ENCODE data around the gene NOTCH3. TPM values are rescaled to one million over a fixed set of nuclear protein-coding genes. Genes with fewer than 3 reads are reported as not detected.
A peak's percentile ranks its signal among the peaks of the same experiment; 100 is the strongest.

The NOTCH3 gene
- total RNA-seq, 1 donor from 2014 or later, result 149 TPM

DNA sequence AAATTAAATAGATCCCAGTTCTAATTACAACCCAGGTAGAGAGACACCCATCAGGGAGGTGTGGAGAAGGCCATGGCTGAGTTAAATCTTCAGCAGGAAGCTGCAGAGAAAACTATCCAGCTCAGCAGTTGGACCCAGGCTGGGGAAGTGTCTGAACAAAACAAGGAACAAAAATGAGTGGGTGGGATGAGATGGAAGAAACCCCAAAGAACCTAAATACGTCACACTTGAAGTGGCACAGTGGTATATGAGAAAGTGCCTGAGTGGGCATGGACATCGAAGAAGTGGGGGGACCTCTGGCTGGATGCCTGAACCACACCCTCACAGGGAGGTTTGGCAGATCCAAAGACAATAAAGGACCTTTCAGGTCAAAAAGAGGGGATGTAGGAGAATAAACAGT, 35.0 kb upstream of the NOTCH3 start:
- ATAC-seq, result no peak

DNA sequence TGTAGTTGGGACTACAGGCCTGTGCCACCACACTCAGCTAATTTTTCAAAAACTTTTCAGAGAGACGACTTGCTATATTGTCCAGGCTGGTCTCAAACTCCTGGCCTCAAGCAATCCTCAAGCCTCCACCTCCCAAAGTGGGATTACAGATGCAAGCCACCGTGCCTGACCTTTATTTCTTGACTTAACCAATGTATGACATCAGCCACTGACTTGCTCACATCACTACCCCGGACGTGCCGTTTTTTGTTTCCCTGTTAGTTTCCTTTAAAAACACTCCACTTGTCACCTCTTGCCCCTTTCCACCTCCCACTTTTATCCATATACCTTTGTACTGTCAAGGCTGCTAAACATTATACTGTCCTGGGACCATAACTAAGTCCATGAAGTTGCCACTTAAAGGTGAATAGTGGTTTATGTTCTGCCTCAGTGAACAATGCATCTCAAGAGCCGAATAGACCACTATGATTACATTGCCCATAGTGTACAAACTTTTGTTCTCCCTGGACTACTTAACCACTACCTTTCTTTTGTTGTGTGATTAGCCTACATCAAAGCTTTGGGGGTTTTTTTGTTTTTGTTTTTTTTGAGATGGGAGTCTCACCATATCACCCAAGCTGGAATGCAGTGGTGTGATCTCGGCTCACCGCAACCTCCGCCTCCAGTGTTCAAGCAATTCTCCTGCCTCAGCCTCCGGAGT, 33.8 kb upstream of the NOTCH3 start:
- ATAC-seq, result no peak

DNA sequence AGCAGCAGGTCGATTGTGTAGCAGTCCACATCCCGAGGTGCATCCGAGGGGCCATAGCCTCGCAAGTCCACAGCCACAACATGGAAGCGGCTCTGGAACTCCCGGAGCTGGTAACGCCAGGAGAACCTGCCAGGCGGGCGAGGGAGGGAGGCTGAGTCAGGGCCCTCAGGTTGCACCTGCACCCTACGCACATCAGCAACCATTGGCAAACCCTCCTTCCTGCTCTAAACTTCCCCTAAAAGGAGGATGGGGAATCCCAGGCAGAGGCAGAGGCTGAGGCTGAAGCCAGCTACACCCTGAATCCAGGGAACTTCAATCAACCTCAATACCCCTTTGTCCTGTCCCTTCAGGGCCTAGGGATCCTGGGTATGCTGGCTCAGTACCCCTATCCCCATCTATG, 30.5 kb upstream of the NOTCH3 start:
- peak; percentile 83 for ATAC-seq

DNA sequence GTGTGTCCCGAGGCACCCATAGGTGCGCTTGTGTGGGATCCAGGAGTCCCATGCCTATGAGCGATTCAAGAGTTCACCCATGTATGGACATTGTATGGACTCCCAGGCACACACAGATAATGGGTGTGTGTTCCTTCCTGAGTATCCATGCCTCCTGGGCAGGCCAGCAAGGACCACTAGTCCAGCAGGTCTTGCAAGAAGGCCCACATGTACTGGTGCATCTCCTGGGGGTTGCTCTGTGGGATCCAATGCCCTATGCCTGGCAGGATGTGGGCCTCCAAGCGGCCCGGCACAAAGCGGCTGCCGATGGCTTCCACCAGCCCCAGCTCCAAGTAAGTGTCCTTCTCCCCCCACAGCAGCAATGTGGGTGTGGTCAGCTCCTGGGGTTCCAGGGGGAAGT, 26.5 kb upstream of the NOTCH3 start:
- ATAC-seq, result no peak

DNA sequence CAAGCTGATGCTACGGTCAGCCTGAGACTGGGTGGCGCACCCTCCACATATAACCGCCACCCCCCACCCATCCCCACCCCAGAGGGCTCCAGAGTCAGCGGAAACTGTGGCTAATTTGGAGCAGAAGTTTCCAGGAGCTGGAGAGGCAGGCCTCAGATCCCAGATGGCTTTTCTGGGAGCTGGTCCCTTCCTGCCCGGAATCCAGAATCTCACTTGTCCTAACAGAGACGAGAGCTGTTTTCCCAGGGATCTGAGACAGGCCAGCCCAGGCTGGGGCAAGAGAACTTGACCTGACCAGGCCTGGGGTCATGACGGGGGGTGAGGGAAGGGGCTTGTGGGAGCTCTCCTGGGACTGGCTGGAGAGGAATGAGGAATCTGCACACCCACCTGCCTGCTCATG, 25.0 kb upstream of the NOTCH3 start:
- no peak for ATAC-seq

DNA sequence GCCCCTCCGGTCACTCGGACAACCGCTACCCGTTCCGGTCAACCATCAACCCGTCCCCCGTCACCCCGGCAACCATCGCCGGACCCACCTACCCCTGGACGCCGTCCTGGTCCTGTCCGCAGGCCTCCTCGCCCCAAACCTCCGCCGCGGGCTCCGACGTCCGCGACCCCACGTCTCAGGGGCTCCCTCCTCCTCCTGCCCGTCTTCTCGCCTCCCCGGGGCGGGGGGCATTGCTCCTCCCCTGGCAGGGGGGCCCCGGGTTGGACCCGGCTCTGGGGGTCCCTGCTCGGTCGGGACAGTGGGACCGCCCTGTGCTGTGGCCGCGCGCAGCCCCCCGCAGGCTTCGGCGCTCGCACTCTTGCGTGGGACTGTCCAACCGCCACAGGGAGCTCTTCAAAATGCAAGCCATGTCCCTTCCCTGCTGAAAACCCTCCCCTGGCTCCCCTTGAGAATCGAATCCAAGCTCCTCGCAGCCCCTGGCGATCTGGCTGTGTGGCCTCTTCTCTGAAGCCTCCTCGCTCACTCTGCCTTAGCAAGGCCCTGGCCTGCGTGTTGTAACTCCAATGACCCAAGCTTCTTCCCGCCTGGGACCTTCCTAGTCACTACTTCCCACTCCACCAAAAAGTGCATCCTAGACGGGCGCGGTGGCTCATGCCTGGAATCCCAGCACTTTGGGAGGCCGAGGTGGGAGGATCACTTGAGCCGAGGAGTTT, 23.0 kb upstream of the NOTCH3 start:
- peak; percentile 7 for ATAC-seq

DNA sequence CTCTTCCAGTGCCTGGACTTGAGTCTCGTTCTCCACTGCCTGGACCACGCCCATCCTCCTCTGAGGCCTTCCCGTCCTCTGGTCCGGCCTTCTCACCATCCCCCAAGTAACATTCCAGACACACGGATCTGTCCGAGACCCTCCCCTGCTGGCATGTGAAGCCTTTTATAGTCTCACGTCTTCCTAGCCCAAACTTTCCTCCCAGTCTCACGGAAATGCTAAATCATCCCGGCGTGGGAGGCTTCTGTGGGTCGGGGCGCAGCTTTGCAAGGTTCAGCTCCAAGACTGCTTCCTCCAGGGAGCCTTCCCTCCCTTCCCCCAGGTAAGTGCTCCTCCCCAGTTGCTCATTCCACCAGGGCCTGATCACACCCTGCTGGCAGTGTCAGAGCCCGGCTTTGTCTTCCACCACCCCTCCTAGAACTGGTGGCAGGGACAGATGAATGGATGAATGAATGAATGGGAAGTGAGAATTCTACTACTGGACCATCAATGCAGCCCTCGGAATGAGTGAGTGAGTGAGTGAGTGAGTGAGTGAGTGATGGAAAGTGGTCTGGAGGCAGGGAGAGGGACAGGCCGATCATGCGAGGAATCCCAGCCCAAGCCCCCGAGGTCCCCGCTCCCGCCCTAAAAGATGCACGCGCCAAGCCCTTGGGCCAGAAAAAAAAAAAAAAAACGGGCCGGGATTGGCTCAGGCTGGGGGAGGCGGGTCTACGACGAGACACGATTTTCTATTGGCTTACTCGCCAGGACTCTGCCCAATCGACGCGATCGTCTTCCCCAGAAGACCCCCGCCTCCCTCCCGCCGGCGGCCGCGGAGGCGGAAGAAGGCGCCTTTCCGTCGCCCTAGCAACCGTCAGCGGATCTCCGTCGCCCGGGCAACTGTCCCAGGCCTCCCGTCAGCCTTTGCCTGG, 22.2 kb upstream of the NOTCH3 start:
- peak; percentile 79 for ATAC-seq

DNA sequence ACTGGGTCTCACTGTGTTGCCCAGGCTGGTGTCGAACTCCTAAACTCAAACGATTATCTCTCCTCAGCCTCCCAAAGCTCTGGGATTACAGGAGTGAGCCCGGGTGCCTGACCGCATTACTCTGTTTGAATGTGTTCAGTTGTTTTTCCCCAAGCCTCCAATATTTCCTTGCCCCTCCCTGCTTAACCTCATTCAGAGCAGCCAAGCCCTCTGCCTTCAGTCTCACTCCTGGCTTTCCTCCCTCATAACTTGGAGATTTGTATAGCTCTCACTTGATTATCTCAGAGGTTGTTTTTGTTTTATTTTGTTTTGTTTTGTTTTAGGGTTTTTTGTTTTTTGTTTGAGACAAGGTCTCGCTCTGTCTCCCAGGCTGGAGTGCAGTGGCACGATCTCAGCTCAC, 20.0 kb upstream of the NOTCH3 start:
- no peak for ATAC-seq

DNA sequence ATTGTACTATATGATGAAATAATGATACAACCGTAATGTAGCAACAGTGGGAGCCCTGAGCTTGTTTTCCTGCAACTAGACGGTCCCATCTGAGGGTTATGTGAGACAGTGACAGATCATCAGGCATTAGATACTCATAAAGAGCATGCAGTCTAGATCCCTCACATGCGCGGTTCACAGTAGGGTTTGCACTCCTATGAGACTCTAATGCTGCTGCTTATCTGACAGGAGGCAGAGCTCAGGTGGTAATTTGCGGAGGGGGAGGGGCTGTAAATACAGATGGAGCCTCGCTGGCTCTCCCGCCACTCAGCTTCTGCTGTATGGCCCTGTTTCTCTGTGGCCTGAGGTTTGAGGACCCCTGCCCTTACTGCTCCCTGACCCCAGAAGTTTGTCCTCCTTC, 17.7 kb upstream of the NOTCH3 start:
- no peak for ATAC-seq

DNA sequence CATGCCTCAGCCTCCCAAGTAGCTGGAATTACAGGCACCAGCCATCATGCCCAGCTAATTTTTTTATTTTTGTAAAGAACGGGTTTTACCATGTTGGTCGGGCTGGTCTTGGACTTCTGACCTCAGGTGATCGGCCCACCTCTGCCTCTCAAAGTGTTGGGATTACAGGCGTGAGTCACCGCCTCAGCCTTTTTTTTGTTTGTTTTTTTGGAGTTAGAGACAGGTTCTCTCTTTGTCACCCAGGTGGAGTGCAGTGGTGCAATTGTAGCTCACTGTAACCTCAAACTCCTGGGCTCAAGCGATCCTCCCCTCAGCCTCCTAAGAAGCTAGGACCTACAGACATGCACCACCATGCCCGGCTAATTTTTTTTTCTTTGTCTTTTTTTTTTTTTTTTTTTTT, 15.6 kb upstream of the NOTCH3 start:
- peak; percentile 80 for ATAC-seq

DNA sequence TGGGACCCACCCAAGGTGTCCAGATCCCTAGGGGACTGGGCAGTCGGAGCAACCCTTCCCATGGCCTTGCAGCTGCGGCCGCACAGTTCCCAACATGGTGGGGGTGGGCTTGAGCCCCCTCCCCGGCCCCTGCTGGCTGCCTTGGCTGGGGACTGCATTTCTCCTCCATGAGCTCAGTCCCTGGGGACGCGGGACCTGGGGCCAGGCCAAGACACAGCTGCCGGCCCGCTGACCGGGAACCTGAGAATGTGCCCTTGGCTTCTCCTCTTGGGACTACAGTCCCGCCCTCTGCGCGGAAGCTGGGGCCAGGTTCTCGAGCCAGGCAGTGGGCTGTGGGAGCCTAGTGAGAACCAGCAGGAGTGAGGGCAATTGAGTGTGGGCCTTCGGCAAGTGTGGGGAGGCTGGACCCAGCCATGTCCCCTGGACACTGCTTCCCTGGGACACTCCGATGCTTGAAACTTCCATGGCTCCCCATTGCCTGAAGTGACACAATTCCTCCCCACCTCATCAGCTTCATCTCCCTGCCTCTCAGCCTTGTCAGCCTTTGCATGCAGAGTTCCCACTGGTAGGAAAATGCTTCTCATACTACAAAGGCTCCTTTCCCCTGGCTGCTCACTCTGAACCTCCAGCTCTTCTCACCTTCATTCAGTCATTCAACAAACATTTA, 13.1 kb upstream of the NOTCH3 start:
- no peak for ATAC-seq

DNA sequence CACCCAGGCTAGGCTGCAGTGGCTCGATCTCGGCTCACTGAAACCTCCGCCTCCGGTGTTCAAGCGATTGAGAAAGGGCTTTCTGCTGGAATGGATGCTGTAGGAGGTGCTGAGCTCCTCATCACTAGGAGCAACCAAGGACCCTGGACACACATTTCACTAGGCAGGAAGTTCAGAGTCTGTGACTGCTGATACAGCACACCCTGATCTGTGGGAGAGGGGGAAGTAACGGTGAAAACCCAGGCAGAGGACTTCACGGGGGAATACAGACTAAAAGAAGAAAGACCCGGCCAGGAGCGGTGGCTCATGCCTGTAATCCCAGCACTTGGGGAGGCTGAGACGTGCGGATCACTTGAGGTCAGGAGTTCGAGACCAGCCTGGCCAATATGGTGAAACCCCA, 11.9 kb upstream of the NOTCH3 start:
- no peak for ATAC-seq

DNA sequence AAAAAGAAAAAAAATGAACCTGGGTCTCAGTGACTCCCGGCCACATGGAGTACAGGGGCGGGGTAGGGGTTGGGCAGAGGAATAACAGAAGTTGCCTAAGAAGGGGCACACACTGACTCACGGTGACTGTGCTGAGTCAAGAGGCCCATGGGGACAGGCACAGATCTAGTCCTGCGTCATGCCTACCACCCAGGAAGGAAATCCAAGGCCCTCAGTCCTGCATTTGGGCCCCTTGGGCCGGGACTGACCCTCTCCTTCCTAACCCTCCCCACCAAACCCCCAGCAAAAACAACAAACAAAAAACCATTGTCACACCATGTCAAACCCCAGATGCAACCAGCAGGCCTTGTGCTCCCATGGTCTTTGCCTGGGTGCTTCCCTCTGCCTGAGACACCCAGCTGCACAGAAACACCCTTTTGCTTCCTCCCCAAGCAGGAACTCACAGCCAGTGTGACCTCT, 9.6 kb upstream of the NOTCH3 start:
- ATAC-seq, result peak; percentile 97

DNA sequence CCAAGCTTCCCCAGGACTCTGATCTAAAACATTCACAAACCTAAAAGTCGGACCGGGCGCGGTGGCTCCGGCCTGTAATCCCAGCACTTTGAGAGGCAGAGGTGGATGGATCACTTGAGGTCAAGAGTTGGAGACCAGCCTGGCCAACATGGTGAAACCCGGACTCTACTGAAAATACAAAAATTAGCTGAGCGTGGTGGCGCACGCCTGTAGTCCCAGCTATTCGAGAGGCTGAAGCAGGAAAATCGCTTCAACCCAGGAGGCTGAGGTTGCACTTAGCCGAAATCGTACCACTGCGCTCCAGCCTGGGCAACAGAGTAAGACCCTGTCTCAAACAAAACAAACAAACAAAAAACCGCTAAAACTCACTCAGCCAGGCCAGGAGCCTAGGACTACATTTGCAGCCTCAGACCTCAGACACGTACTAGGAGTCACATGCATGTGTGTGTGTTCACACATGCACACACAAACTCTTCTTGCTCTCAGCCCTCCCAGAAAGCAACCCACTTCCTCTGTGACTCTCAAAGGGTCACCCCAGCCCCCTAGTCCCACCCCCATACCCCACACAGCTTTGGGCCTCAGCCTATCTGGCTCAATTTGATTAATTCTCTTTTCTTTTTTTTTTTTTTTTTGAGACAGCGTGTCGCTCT, 704 bp upstream of the NOTCH3 start:
- no peak for ATAC-seq

DNA sequence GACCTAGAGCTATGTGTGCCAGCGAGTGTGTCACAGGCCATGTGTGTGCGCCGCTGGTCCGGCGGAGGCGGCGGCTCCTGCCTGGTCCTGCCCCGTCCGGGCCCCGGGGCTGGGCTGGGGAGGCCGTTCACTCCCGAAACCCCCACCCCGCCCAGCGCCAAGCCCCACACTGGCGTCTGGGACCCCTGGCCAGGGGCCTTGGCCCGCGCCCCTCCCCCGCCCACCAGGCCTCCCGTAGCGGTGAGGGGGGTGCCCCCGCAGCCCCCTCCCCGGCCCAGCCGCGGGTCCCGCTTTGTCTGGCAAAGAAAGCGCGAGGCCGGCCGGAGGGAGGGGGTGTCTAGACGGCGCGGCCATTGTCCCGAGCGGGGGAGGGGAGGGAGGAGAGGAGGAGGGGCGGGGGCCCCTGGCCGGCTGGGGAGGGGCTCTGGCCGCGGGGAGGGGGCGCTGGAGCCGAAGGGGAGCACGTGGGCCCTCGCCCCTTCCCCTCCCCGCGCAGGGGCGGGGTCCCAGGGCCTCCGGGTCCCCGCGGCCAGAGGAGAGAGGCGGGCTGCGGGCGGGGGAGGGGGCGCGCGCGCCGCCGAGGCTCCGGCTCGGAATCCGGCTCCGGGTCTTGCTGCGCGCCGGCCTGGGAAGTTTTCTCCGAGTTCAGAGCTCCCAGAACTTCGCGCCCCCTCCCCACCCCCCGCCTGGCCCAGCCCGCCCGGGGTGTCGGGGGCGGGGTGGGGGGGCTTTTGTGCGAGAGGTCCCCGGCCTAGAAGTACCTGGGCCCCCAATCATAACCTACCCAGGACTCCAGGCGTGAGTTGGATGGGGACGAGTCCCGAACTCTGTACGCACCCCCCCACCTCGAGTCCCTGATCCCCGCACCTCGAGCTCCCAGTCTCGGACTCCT, 888 bp downstream of the NOTCH3 start:
- ATAC-seq, result peak; percentile 9

DNA sequence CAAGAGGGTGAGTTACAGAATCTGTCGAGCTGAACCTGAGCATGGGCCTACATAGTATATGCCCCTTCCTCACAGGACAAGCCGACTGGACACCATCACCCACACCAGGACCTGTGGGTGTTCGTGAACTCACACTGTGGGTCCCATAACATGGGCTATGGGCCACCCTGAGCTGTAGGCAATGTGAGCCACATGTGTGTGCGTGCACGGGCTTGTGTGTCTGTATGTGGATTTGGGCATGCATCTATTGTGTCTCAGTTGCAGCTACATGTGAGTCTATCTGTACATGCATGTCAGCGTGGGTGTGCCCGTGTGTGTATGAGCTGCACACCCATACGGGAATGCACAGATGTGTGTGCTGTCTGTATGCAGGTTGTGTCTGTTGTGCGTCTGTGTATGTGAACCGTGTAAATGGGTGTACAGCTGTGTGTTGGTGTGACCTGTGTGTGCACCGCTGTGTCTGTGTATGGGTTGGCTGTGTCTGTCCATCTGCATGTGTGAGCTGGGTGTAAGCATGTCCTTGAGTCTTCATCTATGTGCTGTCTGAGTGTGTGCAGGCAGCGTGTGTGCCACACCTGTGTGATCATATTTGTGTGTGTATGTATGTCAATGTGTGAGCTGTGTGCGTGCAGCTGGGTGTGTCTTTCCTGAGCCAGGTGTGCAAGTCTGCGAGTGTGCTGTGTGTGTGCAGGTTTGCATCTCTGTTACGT, 1.7 kb downstream of the NOTCH3 start:
- no peak for ATAC-seq

DNA sequence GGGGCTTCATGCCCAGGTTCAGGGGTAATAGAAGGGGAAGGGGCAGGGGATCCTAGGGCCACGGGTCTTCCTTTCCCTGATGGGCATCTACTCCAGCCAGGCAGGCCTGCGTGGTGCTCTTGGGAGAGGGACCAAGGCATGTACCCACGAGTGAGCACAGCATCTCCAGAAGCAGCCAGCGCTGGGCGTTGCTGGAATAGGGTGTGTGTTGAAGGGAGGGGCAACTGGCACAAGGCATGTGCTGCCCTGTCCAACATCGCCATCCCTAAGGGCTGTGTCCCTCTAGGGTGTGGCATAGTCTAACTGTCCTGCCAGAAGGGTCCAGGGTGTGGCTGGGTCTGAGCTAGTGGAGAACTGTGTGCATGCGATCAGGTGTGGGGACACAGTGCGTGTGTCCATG, 2.9 kb downstream of the NOTCH3 start:
- peak; percentile 37 for ATAC-seq

DNA sequence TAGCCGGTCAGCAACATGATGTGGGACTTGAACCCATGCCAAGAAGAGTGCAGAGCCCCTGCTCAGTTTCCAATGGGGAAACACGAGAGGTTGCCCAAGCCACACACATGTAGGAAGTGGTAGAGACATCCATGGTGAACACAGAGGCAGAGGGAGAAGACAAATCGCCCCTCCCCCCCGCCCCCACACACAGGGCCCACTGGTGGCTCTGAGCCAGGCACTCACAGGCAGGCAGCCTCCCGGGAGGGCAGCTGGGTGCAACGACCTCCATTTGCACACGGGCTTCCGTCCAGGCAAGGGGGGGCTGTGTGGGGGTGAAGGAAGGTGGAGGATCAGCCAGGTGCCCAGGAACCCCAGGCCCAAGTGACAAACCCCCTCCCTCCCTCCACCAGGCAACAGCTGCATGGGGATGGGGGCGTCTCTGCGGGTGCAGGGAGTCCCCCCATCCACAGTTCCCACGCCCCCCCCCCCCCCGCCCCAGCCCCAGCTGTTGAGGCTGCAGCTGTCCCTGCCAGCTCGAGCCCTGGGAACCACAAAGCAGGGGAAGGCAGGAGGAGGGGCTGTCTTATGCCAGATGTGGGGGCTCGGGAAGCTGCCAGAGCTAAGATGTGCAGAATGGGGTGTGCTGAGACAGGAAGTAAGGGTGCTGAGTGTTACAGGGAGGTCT, 3.4 kb downstream of the NOTCH3 start:
- ATAC-seq, result no peak

DNA sequence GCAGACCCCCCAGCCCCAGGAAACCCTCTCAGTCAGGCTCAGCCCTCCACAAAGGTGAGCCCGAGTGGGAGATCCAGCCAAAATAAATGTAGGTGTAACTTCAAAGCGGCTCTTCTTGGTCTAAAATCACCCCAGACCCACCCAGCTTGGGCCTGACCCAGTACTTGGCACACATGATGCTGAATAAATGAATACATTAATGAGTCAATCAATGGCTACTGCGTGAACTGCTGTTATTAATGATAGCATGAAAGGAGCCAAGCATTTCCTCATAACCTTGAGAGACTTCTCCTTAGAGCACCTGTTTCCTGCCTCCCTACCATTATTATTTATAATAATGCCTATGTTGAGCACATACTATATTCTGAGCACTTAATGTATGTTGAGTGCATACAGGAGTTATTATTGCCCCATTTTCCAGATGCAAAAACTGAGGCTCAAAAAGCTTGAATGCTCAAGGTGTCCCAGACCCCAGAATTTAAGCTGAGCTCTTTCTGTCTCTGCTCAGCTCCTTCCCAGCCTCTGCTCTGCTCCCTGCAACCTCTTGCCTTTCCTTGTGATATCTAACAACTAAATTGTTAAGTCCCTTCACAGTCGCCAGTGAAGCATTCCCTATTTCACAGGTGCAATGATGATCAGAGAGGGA, 4.3 kb downstream of the NOTCH3 start:
- ATAC-seq, result peak; percentile 46

Measured in esophagus mucosa (tissue), 1 donor.